H1 (cell line): Measurements from ENCODE around the gene RAB40C. TPM values are rescaled to one million over a fixed set of nuclear protein-coding genes. Genes with fewer than 3 reads are reported as not detected.

Experiments used
- BACH1 ChIP-seq: IDR thresholded peaks from 2 replicates; pipeline ENCODE4 v1.6.1; 2012; ENCODE audit warnings: low read length, improper control_type of control experiment
- BRCA1 ChIP-seq: IDR thresholded peaks from 2 replicates; pipeline ENCODE4 v1.6.1; 2012; ENCODE audit warnings: low read depth, low read length, improper control_type of control experiment
- CEBPB ChIP-seq: IDR thresholded peaks from 2 replicates; pipeline ENCODE4 v1.6.1; 2012; ENCODE audit warnings: low read depth, low read length
- CHD2 ChIP-seq: IDR thresholded peaks from 2 replicates; pipeline ENCODE4 v1.6.1; 2012; ENCODE audit warnings: low read length, improper control_type of control experiment
- EGR1 ChIP-seq: IDR thresholded peaks from 2 replicates; pipeline ENCODE4 v1.6.1; 2011; ENCODE audit warnings: low read depth, low read length, borderline replicate concordance
- EZH2 ChIP-seq: fragments of 200-600 bp; sonication (generic); IDR thresholded peaks from 2 replicates; pipeline ENCODE4 v1.7.1; 2012; ENCODE audit warnings: low read depth, mild to moderate bottlenecking, moderate library complexity, low read length, inconsistent platforms; ENCODE audit not compliant: severe bottlenecking
- KDM4A ChIP-seq: IDR thresholded peaks from one replicate; pipeline ENCODE4 v1.7.1; 2012; ENCODE audit warnings: low read depth, mild to moderate bottlenecking, moderate library complexity, low read length, inconsistent platforms; ENCODE audit not compliant: severe bottlenecking
- NANOG ChIP-seq: IDR thresholded peaks from 2 replicates; pipeline ENCODE4 v1.6.1; 2011; ENCODE audit warnings: low read length, low read depth, mild to moderate bottlenecking, inconsistent platforms; ENCODE audit not compliant: insufficient read depth, poor library complexity, severe bottlenecking
- POU5F1 ChIP-seq: IDR thresholded peaks from 2 replicates; pipeline ENCODE4 v1.6.1; 2011; ENCODE audit warnings: low read depth, mild to moderate bottlenecking, low read length, moderate library complexity
- SIX5 ChIP-seq: IDR thresholded peaks from 2 replicates; pipeline ENCODE4 v1.6.1; 2011; ENCODE audit warnings: mild to moderate bottlenecking, low read depth, low read length
- SP1 ChIP-seq: IDR thresholded peaks from 2 replicates; pipeline ENCODE4 v1.6.1; 2011; ENCODE audit warnings: low read depth, low read length
- polyA plus RNA-seq, 7 experiments: library from polyadenylated mRNA; depleted of rRNA in 3 of 7; stranded (reverse) in 5 of 7; unstranded in 2 of 7; fragments of >200 nt in 5 of 7; fragments of 200-250 nt in 2 of 7; gene quantifications; 1 replicate in 5 of 7; 2 replicates in 1 of 7; 4 replicates in 1 of 7; pipeline versions ENCODE4 v1.2.1 to v1.2.3, GENCODE V29; 2011 to 2013; ENCODE audit warnings: missing spikeins in 2 of 7, mixed read lengths in 2 of 7
- total RNA-seq: library from RNA; stranded (reverse); fragmentation: NEBNext Ultra II Directional; extraction: Animal tissue kit (Norgen Biotek cat#: 25700); gene quantifications from 2 replicates; pipeline ENCODE4 v1.2.1, GENCODE V29; 2021
- TF ChIP-seq, protein P1 (sequence below): fragments of 300-600 bp; sonication (generic); IDR thresholded peaks from 2 replicates; pipeline ENCODE4 v1.7.1; 2012; ENCODE audit warnings: low read length, moderate library complexity, mild to moderate bottlenecking, inconsistent platforms; ENCODE audit not compliant: insufficient replicate concordance

RAB40C gene
- total and polyA plus RNA-seq, 2 of the 8 experiments (the other 6 are each of a cell fraction or from before 2014, with no cell fraction given), result 13.9 to 15.6 TPM

DNA sequence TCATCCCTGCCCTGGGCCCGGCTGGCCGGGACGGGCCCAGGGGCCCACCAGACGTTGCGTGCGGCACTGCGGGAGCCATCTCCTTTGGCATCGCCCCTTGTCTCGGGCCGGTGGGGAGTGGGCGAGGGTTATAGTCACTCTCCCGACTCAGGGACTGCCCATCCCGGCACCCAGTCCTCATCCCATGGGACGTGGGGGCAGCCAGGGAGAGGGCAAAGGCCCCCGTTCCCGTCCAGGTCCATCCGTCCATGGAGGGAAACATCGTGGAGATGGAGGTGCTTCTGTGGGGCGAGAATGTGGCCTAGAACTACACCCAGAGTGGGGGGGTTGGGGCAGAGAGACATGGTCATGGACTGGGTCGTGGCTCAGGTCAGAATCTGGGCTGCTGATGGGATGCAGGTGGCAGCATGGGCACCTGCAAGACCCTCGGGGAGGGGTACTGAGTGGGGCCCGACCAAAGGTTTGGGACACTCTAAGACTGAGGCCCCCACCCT, 56.9 kb downstream of the RAB40C start (continued):
- TF ChIP-seq, protein P1, sequence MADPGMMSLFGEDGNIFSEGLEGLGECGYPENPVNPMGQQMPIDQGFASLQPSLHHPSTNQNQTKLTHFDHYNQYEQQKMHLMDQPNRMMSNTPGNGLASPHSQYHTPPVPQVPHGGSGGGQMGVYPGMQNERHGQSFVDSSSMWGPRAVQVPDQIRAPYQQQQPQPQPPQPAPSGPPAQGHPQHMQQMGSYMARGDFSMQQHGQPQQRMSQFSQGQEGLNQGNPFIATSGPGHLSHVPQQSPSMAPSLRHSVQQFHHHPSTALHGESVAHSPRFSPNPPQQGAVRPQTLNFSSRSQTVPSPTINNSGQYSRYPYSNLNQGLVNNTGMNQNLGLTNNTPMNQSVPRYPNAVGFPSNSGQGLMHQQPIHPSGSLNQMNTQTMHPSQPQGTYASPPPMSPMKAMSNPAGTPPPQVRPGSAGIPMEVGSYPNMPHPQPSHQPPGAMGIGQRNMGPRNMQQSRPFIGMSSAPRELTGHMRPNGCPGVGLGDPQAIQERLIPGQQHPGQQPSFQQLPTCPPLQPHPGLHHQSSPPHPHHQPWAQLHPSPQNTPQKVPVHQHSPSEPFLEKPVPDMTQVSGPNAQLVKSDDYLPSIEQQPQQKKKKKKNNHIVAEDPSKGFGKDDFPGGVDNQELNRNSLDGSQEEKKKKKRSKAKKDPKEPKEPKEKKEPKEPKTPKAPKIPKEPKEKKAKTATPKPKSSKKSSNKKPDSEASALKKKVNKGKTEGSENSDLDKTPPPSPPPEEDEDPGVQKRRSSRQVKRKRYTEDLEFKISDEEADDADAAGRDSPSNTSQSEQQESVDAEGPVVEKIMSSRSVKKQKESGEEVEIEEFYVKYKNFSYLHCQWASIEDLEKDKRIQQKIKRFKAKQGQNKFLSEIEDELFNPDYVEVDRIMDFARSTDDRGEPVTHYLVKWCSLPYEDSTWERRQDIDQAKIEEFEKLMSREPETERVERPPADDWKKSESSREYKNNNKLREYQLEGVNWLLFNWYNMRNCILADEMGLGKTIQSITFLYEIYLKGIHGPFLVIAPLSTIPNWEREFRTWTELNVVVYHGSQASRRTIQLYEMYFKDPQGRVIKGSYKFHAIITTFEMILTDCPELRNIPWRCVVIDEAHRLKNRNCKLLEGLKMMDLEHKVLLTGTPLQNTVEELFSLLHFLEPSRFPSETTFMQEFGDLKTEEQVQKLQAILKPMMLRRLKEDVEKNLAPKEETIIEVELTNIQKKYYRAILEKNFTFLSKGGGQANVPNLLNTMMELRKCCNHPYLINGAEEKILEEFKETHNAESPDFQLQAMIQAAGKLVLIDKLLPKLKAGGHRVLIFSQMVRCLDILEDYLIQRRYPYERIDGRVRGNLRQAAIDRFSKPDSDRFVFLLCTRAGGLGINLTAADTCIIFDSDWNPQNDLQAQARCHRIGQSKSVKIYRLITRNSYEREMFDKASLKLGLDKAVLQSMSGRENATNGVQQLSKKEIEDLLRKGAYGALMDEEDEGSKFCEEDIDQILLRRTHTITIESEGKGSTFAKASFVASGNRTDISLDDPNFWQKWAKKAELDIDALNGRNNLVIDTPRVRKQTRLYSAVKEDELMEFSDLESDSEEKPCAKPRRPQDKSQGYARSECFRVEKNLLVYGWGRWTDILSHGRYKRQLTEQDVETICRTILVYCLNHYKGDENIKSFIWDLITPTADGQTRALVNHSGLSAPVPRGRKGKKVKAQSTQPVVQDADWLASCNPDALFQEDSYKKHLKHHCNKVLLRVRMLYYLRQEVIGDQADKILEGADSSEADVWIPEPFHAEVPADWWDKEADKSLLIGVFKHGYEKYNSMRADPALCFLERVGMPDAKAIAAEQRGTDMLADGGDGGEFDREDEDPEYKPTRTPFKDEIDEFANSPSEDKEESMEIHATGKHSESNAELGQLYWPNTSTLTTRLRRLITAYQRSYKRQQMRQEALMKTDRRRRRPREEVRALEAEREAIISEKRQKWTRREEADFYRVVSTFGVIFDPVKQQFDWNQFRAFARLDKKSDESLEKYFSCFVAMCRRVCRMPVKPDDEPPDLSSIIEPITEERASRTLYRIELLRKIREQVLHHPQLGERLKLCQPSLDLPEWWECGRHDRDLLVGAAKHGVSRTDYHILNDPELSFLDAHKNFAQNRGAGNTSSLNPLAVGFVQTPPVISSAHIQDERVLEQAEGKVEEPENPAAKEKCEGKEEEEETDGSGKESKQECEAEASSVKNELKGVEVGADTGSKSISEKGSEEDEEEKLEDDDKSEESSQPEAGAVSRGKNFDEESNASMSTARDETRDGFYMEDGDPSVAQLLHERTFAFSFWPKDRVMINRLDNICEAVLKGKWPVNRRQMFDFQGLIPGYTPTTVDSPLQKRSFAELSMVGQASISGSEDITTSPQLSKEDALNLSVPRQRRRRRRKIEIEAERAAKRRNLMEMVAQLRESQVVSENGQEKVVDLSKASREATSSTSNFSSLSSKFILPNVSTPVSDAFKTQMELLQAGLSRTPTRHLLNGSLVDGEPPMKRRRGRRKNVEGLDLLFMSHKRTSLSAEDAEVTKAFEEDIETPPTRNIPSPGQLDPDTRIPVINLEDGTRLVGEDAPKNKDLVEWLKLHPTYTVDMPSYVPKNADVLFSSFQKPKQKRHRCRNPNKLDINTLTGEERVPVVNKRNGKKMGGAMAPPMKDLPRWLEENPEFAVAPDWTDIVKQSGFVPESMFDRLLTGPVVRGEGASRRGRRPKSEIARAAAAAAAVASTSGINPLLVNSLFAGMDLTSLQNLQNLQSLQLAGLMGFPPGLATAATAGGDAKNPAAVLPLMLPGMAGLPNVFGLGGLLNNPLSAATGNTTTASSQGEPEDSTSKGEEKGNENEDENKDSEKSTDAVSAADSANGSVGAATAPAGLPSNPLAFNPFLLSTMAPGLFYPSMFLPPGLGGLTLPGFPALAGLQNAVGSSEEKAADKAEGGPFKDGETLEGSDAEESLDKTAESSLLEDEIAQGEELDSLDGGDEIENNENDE, result no peak
- TF ChIP-seq SIX5 (no peak), CHD2 (no peak), KDM4A (no peak), POU5F1 (no peak), SP1 (no peak), EZH2 (no peak), NANOG (no peak), BACH1 (no peak), CEBPB (no peak), EGR1 (no peak), BRCA1 (no peak)
